Loucy (cell line): ENCODE data around the gene KLF3.

ENCODE experiments used
- EZH2phosphoT487 ChIP-seq: fragments of 200-600 bp; IDR thresholded peaks from 2 replicates; pipeline ENCODE4 v1.6.1; 2018; ENCODE audit warnings: antibody characterized with exemption, mild to moderate bottlenecking, moderate library complexity, borderline replicate concordance
- TF ChIP-seq, protein P1 (sequence below): fragments of 200-600 bp; sonication (generic); conservative IDR thresholded peaks from 2 replicates; pipeline ENCODE4 v1.5.1; 2014; ENCODE audit warnings: mild to moderate bottlenecking, antibody characterized with exemption, low read length

DNA sequence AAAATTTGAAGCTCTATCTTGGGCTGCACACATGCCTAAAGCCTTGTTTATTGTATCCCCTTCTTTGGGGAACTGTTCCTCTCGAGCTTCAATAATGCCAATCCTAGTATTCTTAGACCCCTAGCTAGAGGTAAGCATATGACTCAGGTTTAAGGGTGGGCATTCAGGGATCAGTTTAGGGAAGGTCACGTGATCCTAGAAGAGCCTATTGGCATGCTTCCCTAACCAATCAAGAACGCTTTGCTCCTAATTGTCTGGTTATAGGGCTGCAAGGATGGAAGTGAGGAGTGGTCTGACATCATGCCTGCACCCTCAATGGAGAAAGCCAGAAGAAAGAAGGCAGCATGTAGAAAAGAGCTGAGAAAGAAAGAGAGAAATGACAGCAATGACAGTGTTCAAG lies 71.9 kb downstream of the KLF3 start:
- TF ChIP-seq, protein P1, sequence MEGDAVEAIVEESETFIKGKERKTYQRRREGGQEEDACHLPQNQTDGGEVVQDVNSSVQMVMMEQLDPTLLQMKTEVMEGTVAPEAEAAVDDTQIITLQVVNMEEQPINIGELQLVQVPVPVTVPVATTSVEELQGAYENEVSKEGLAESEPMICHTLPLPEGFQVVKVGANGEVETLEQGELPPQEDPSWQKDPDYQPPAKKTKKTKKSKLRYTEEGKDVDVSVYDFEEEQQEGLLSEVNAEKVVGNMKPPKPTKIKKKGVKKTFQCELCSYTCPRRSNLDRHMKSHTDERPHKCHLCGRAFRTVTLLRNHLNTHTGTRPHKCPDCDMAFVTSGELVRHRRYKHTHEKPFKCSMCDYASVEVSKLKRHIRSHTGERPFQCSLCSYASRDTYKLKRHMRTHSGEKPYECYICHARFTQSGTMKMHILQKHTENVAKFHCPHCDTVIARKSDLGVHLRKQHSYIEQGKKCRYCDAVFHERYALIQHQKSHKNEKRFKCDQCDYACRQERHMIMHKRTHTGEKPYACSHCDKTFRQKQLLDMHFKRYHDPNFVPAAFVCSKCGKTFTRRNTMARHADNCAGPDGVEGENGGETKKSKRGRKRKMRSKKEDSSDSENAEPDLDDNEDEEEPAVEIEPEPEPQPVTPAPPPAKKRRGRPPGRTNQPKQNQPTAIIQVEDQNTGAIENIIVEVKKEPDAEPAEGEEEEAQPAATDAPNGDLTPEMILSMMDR = no peak
- TF ChIP-seq EZH2phosphoT487 = no peak
